HepG2 (cell line): ENCODE measurements around the gene VSIG8.

ENCODE experiments used
- HMGXB4 ChIP-seq, 2 experiments: sonication (generic) in 1 of 2; formaldehyde crosslinking in 1 of 2; IDR thresholded peaks; 2 replicates each; pipeline versions ENCODE4 v1.4.0 to v1.6.1; 2018 to 2020; ENCODE audit warnings: missing genetic modification reagents in 2 of 2, borderline replicate concordance in 1 of 2, low read depth in 1 of 2, mild to moderate bottlenecking in 1 of 2, missing biosample characterization in 1 of 2
- POLR2AphosphoS5 ChIP-seq: IDR thresholded peaks from 2 replicates; pipeline ENCODE4 v1.6.1; 2012; ENCODE audit warnings: low read depth, low read length
- TRIM24 ChIP-seq: sonication (generic); formaldehyde crosslinking; IDR thresholded peaks from 2 replicates; pipeline ENCODE4 v1.8.0; 2022; ENCODE audit warnings: mild to moderate bottlenecking, missing genetic modification reagents
- ZNF318 ChIP-seq: sonication (generic); formaldehyde crosslinking; IDR thresholded peaks from 2 replicates; pipeline ENCODE4 v1.4.0; 2020; ENCODE audit warnings: mild to moderate bottlenecking, missing genetic modification reagents

- TF ChIP-seq HMGXB4 (CRISPR knock-in tag; IDR thresholded peaks at IDR 0.05; ENCODE audit: borderline replicate concordance in 1 of 2, low read depth in 1 of 2) = no peak
- no peak for TF ChIP-seq POLR2AphosphoS5
- TF ChIP-seq TRIM24 = no peak
- TF ChIP-seq ZNF318 (CRISPR knock-in tag) = no peak
These were observed 34.3 kb downstream of the VSIG8 start for GRCh38 chr1:159828176-159828575.
